Skin epidermis (tissue), 12 donors: ENCODE results near the gene MYO3A.
"Not testable (repeated sequence)": the region's sequence is repeated elsewhere in the genome, so short reads cannot be mapped to it uniquely, and the experiment has no call there.

Experiments used
- H3K27ac ChIP-seq, 21 experiments: fragments of 200-600 bp; sonication (generic) in 11 of 21; one replicate each; pipeline ENCODE4 v1.5.0; 2020; ENCODE audit warnings: mild to moderate bottlenecking in 3 of 21, inconsistent platforms in 2 of 21, moderate library complexity in 2 of 21
- H3K4me3 ChIP-seq, 7 experiments: fragments of 200-600 bp; sonication (generic) in 2 of 7; one replicate each; pipeline ENCODE4 v1.5.0; 2020; ENCODE audit warnings: inconsistent platforms in 2 of 7, mild to moderate bottlenecking in 2 of 7, moderate library complexity in 1 of 7

MYO3A gene

GRCh38 chr10:25966844-25967243, 32.8 kb downstream of the MYO3A start:
- Histone ChIP-seq H3K27ac (no peak overlapping the region), H3K4me3 (no peak overlapping the region)

- no peak overlapping the region for H3K4me3 ChIP-seq
- H3K27ac ChIP-seq = no peak overlapping the region
Measured at GRCh38 chr10:25972631-25973030, 38.6 kb downstream of the MYO3A start.

- no peak overlapping the region for H3K4me3 ChIP-seq
Measured at GRCh38 chr10:25974897-25975459, 40.9 kb downstream of the MYO3A start.

GRCh38 chr10:25978771-25979170, 44.7 kb downstream of the MYO3A start:
- Histone ChIP-seq H3K27ac (no peak overlapping the region), H3K4me3 (no peak overlapping the region)

More at GRCh38 chr10:25974897-25975459, 40.9 kb downstream of the MYO3A start:
- H3K27ac ChIP-seq = no peak overlapping the region

GRCh38 chr10:25982107-25982506, 48.1 kb downstream of the MYO3A start:
- Histone ChIP-seq H3K4me3 (no peak overlapping the region), H3K27ac (no peak overlapping the region)

GRCh38 chr10:25988583-25988982, 54.6 kb downstream of the MYO3A start:
- Histone ChIP-seq H3K4me3 (no peak overlapping the region), H3K27ac (no peak overlapping the region)

GRCh38 chr10:25989951-25990350, 55.9 kb downstream of the MYO3A start:
- H3K27ac ChIP-seq = no peak overlapping the region
- H3K4me3 ChIP-seq = no peak overlapping the region

- H3K4me3 ChIP-seq = no peak overlapping the region
Measured at GRCh38 chr10:25999295-25999981, 65.4 kb downstream of the MYO3A start.

GRCh38 chr10:26000971-26001370, 66.9 kb downstream of the MYO3A start:
- Histone ChIP-seq H3K4me3 (no peak overlapping the region), H3K27ac (no peak overlapping the region)

More at GRCh38 chr10:25999295-25999981, 65.4 kb downstream of the MYO3A start:
- H3K27ac ChIP-seq = no peak overlapping the region

- not testable (repeated sequence) for H3K27ac ChIP-seq, H3K4me3 ChIP-seq
Measured at GRCh38 chr10:26002466-26002865, 68.4 kb downstream of the MYO3A start.

- Histone ChIP-seq H3K4me3 (no peak overlapping the region), H3K27ac (no peak overlapping the region)
Measured at GRCh38 chr10:26015092-26015491, 81.1 kb downstream of the MYO3A start.

GRCh38 chr10:26022831-26023230, 88.8 kb downstream of the MYO3A start:
- no peak overlapping the region for H3K27ac ChIP-seq
- H3K4me3 ChIP-seq = no peak overlapping the region

GRCh38 chr10:26024303-26024702, 90.3 kb downstream of the MYO3A start:
- no peak overlapping the region for H3K4me3 ChIP-seq
- no peak overlapping the region for H3K27ac ChIP-seq

- H3K4me3 ChIP-seq = no peak overlapping the region
- H3K27ac ChIP-seq = no peak overlapping the region
Measured at GRCh38 chr10:26025523-26025922, 91.5 kb downstream of the MYO3A start.

GRCh38 chr10:26029858-26030257, 95.8 kb downstream of the MYO3A start:
- Histone ChIP-seq H3K4me3 (no peak overlapping the region), H3K27ac (no peak overlapping the region)

GRCh38 chr10:26031300-26031699, 97.3 kb downstream of the MYO3A start:
- Histone ChIP-seq H3K27ac (no peak overlapping the region), H3K4me3 (no peak overlapping the region)

GRCh38 chr10:26043469-26043868, 109.4 kb downstream of the MYO3A start:
- Histone ChIP-seq H3K27ac (no peak overlapping the region), H3K4me3 (no peak overlapping the region)

- Histone ChIP-seq H3K4me3 (no peak overlapping the region), H3K27ac (no peak overlapping the region)
Measured at GRCh38 chr10:26044141-26044749, 110.2 kb downstream of the MYO3A start.

- Histone ChIP-seq H3K27ac (no peak overlapping the region), H3K4me3 (no peak overlapping the region)
Measured at GRCh38 chr10:26046073-26046700, 112.2 kb downstream of the MYO3A start.

GRCh38 chr10:26048756-26049155, 114.7 kb downstream of the MYO3A start:
- no peak overlapping the region for H3K27ac ChIP-seq
- no peak overlapping the region for H3K4me3 ChIP-seq

- H3K4me3 ChIP-seq = no peak overlapping the region
- H3K27ac ChIP-seq = no peak overlapping the region
Measured at GRCh38 chr10:26052326-26052725, 118.3 kb downstream of the MYO3A start.
